Stimulated activated CD8-positive, alpha-beta memory T cell treated with anti-CD3 and anti-CD28 coated beads, Interleukin-4, amount 100 ng/mL, for 24 hours (primary cell): ENCODE measurements around the gene OR1J4.
"Not testable (repeated sequence)": the region's sequence is repeated elsewhere in the genome, so short reads cannot be mapped to it uniquely, and the experiment has no call there.

Experiments
- DNase-seq: peaks from one replicate; pipeline ENCODE4 v3.0.0-alpha.2; 2020; ENCODE audit warnings: low read depth

Gene OR1J4, protein sequence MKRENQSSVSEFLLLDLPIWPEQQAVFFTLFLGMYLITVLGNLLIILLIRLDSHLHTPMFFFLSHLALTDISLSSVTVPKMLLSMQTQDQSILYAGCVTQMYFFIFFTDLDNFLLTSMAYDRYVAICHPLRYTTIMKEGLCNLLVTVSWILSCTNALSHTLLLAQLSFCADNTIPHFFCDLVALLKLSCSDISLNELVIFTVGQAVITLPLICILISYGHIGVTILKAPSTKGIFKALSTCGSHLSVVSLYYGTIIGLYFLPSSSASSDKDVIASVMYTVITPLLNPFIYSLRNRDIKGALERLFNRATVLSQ

DNA sequence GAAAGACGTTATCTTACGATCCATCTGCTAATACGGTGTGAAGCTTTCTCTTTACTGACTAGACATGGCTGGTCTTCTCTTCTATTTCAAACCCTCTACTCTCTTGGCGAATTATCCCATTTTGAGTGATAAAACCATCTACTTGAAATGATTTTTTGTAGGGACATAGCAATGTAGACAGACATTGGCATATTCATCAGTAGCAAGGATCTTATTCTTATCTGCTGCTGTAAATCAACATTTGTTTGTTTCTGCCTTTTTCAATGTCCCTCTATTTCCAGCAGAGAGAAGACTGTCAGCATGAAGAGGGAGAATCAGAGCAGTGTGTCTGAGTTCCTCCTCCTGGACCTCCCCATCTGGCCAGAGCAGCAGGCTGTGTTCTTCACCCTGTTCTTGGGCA is at the start of gene OR1J4:
Gene OR1J4, plus strand, starts transcription at position 301 of the 400 bp plus-strand sequence. Its CDS starts 0 bp downstream, at position 301.
- DNase-seq, result no peak

DNA sequence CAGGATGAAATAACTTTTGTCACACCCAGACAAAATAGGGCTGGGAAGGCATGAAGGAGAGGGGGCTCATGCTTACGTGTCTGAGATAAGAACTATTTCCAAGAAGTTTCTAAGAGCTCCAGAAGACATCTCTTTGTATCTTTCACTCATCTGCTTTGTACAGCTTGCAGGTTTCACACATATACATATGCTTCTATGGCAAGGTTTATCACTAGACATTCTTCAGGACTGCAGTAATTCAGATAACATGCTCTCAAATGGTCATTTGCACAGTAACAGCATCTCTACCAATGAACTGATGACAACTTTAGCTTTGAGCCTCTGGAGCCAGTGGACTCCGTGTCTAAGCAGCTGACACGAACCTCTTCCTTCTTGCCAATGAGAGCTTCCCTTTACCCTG is 44.4 kb upstream of the OR1J4 start:
- no peak for DNase-seq

DNA sequence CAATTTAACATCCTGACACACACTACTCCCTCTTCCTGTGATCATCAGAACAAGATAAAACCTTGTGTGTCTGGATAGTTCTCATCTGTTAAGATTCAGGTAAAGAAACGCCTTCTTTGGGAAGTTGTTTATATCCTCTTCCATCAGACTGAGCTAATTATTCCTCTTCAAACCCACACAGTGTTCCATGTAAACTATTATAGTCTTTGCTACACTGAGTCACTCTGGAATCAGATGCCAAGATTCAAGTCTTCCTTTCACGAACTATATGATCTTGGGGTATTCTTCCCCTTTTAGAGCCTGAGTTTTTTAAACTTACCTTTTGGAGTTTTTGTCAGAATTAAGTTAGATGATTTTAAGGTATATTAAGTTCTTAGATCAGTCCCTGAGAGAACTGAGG is 43.2 kb upstream of the OR1J4 start:
- DNase-seq, result no peak

DNA sequence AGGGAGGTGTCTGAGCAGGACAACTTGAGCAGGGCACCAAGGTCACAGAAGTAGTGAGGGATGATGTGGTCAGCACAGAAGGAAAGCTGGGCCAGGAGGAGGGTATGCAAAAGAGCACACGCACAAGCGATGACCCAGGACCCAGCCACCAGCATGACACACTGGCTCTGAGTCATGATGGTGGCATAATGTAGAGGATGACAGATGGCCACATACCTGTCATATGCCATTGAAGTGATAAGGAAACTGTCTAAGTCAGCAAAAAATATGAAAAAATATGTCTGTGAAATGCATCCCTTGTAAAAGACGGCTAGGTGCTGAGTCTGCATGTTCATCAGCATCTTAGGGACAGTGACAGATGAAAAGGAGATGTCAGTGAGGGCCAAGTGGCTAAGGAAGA is 41.6 kb upstream of the OR1J4 start:
- DNase-seq, result no peak

DNA sequence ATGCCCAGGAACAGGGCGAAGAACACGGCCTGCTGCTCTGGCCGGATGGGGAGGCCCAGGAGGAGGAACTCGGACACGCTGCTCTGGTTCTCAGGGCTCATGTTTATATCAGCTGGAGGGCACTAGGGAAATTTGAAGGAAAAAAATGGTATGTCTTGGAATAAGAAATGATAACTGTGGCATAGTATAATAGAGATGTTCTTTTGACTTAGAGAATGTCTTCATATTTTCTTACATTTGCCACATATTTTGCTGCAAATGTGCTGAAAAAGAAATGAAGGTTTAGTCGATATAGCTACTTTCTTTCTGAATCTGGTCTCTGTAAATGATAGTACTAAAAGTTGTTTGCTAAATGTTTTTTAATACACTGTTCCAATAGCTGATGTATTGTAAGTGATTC is 41.1 kb upstream of the OR1J4 start, which contains the start of gene OR1J1:
Gene OR1J1, minus strand, starts transcription at position 101 of the 400 bp plus-strand sequence. Its CDS starts 0 bp downstream, at position 101.
- no peak for DNase-seq

DNA sequence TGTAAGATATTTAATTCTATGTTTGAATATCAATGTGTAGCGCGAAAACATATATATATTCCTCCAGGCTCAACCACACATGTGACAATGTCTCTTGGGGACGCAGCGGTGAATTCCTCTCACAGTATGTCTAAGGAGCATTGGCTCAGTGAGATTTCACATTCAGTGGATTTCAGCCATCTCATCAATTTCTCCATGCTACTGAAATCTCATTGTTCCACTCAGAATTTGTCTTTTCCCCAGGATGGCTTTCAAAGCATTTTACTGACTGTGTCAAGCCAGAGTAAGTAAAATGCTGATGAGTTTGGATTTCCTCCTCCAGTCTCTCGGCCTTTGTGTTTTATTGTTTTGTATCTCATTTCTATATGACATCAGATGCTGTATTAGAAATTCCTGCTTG is 39.9 kb upstream of the OR1J4 start:
- no peak for DNase-seq

DNA sequence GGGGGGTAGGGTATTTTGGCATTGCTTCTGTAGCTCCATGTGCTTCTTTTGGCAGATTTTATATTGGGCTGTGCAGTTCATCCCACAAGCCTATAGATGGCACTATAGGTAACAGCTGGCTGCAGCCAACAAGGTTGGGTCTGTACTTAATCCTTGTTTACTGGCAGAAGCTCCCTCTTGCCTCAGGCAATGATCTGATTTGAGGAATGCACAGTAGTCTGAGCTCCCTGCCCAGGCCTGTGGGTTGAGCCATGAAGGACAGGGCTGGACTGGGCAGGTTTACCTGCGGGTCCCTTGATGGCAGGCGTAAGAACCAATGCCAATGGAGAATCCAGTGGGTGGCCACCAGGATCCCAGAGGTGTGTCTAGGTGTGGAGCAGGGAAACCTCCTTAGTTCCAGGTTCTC is 20.1 kb upstream of the OR1J4 start:
- DNase-seq, result no peak

DNA sequence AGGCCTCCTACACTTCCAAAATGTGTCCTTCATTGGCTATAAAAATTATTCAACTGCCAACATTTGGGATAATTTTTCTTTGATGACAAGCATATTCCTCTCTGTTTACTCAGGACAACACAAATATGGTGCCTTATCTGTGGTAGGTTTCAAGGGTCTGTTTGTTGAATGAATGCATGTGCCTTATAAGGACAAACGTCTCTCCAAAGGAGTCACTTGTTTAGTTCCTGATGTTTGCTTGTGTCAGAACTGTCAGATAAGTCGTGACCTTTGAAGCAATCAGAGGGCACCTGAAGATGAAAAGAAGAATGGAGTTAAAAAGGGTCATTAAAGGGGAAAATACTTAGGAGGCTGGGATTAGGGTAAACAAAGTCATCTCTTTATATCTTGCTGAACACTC is 12.0 kb upstream of the OR1J4 start:
- DNase-seq, result no peak

DNA sequence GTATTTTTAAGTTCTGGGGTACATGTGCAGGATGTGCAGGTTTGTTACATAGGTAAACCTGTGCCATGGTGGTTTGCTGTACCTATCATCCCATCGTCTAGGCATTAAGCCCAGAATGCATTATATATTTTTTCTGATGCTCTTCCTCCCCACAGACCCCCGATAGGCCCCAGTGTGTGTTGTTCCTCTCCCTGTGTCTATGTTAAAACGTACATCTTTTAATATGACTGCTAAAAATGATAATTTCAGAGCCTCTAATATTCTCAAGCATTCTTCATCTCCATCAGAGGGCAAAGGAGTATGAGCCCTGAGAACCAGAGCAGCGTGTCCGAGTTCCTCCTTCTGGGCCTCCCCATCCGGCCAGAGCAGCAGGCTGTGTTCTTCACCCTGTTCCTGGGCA is 8.4 kb upstream of the OR1J4 start, which contains the start of gene OR1J2:
Gene OR1J2, plus strand, starts transcription at position 301 of the 400 bp plus-strand sequence. Its CDS starts 0 bp downstream, at position 301.
- DNase-seq, result no peak

DNA sequence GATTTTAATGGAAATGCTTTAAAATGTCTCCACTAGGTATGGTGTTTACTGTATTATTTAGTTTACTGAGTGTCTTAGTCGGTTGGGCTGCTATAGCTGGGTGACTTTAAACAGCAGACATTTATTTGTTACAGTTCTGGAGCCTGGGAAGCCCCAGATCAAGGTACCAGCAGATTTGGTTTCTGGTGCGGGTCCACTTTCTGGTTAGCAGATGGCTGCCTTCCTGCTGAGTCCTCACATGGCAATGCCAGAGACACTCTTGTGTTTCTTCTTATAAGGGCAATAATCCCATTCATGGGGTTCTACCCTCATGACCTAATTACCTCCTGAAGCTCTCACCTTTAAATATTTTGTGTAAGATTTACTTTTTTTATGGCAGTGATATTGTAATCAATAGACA is 715 bp upstream of the OR1J4 start:
- DNase-seq, result no peak

DNA sequence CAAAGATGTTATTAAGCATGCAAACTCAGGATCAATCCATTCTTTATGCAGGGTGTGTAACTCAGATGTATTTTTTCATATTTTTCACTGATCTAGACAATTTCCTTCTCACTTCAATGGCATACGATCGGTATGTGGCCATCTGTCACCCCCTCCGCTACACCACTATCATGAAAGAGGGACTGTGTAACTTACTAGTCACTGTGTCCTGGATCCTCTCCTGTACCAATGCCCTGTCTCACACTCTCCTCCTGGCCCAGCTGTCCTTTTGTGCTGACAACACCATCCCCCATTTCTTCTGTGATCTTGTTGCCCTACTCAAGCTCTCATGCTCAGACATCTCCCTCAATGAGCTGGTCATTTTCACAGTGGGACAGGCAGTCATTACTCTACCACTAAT is 435 bp downstream of the OR1J4 start:
- DNase-seq, result no peak

DNA sequence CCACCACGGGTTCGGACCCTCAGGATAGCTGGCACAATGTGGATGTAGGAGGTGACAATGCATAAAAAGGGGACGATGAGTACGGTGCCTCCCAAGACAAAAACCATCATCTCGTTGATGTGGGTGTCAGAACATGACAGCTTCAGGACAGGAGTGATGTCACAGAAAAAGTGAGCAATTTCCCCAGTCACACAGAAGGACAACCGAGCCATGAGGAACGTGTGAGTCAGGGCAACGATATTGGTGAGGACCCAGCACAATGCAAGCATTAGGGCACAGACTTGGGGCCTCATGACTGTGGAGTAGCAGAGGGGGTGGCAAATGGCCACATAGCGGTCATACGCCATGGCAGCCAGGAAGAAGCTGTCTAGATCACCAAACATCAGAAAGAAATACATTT is 7.7 kb downstream of the OR1J4 start:
- no peak for DNase-seq

DNA sequence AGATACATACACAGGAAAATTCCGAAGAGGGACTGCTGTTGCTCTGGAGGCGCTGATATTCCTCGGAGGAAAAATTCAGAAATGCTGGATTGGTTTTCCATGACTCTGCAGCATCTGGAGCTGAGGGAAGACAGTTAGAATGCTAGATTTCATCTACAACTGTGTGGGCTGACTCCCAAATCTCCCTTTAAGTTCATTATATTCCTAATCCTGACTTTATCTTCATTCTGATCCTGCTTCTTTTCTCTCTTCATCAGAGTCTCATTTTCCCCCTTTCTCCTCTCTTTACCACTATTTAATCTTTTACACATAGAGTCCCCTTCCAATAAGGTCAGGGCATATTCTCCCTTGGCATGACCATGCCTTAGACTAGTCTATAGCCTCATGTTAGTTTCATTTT is 8.3 kb downstream of the OR1J4 start, which contains the start of gene OR1N1:
Gene OR1N1, minus strand, starts transcription at position 101 of the 400 bp plus-strand sequence. Its CDS starts 0 bp downstream, at position 101.
- no peak for DNase-seq

DNA sequence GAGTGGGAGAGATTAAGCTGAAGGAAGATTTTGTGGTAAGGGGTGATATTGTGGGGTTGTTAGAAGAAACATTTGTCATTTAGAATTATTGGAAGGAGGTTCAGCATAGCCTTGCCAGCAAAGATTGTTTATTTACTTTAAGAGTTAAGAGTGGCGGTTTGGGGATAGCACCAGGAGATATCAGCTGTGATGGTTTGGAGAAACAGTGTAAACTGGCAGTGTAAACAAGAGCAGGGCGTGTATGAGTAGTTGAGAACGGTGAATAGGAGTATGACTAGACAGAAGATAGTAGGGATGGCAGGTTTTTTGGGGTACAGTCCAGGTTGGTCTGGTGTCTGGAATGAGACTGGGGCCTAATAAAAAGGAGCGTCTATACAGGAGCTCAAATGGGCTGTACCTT is 12.2 kb downstream of the OR1J4 start:
- not testable (repeated sequence) for DNase-seq

DNA sequence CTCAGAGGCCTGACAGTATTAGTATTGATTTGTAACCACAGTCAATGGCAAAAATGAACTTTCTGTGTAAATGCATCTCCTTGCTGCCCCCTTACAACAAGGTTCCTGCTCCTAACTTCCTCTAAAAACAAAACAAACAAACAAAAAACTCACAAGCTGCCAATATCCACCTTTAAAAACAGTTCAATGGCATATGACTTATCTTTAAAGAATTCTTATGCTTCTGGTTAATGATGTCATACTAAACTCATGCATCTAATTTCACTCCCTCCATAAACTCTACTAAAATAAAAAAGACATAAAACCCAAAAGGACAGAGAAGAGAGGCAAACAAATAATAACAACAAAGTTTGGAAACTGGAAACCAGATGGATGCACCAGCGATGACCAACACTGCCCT is 17.2 kb downstream of the OR1J4 start:
- DNase-seq, result no peak

DNA sequence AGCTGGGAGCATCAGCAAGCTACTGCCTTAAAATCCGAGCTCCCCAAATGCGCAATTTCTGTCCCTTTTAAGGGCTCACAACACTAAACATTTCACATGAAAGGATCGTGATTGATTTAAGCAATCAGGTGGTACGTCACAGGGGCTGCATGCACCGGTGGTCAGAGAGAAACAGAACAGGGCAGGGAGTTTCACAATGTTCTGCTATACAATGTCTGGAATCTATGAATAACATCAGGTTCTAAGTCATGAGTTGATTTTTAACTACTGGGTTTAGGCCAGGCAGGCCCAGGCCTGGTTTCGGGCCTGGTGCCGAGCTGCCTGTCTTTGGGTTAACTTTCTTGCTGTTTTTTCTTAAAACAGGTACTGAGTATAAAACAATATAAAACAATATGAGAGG is 18.1 kb downstream of the OR1J4 start:
- DNase-seq, result not testable (repeated sequence)

DNA sequence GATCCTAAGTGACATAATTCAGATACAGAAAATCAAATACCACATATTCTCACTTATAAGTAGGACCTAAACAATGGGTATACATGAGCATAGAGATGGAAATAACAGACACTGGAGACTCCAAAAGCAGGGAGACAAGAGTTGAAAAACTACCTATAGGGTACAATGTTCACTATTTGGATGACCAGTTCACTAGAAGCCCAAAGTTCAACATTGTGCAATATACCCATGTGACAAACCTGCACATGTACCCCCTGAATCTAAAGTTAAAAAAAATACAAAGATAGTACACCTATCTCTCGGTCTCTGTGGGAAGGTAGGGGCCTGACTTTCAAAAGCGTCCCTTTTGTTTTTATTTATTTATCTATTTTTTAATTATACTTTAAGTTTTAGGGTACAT is 19.8 kb downstream of the OR1J4 start:
- DNase-seq, result no peak

DNA sequence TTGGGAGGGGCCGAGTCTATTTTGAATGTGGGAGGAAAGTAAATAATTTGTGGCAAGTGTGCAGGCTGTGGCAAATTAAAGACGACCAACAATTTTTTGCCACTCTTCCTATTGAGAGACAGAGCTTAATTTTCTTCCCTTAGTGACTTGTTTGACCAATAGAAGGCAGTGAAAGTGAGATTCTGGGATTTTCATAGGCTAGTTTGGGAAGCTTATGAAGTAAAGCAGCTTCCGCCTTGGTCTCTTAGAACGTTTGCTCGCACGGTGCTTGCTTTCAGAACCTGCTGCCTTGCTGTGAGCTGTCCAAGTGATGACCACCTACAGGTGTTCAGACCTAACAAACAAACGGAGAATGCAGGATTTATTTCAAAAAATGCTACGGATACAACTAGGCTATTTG is 27.3 kb downstream of the OR1J4 start:
- DNase-seq, result no peak

DNA sequence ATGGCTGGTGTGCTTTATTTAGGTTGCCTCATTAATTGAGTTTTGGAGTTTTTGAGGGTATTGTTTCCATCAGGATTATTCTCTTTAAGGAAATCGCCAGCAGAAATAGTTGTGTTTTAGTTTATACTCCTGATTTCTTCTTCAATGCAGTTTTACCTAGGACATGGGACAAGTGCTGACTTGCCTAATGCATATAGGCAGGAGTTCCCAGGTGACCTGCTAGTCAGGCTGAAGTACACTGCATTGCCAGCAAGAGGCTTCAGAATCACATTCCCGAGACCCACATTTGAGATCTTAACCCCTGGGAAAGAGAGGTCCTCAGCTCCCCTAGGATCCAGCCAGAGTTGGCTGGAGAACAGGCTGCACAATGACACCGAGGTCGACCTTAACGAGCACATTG is 32.4 kb downstream of the OR1J4 start:
- DNase-seq, result no peak

DNA sequence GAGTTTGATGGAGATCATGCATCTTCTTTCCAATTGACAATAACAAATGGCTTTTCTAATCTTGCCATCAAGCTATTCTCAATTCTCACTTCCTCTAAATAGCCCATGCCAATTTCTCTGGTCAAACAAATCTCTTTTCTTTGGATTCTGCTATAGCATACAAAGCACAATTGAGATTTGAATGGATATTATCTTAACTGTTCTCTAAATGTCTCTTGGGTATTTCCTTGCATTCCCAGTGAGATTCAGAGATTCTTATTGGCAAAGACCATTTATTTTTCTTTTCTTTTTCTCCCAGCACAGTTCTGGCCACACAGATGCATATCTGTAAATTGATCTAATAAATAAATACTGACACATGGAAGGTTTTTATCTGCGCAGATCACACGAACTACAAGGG is 33.9 kb downstream of the OR1J4 start, which contains the start of gene OR1N2:
Gene OR1N2, plus strand, starts transcription at position 301 of the 400 bp plus-strand sequence. CDS start 100 bp downstream, outside the sequence.
- no peak for DNase-seq

DNA sequence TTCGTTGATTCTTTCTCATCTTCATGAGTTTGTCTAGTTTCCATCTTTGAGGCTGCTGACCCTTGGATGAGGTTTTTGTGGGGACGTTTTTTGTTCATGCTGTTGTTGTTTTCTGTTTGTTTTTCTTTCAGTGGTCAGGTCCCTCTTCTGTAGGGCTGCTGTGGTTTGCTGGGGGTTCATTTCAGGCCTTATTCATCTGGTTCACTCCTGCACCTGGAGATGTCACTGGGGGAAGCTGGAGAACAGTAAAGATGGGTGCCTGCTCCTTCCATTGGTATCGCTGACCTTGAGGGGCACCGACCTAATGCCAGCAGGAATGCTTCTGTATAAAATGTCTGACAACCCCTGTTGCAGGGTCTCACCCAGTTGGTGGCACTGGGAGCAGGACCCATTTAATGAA is 42.5 kb downstream of the OR1J4 start:
- DNase-seq, result no peak

DNA sequence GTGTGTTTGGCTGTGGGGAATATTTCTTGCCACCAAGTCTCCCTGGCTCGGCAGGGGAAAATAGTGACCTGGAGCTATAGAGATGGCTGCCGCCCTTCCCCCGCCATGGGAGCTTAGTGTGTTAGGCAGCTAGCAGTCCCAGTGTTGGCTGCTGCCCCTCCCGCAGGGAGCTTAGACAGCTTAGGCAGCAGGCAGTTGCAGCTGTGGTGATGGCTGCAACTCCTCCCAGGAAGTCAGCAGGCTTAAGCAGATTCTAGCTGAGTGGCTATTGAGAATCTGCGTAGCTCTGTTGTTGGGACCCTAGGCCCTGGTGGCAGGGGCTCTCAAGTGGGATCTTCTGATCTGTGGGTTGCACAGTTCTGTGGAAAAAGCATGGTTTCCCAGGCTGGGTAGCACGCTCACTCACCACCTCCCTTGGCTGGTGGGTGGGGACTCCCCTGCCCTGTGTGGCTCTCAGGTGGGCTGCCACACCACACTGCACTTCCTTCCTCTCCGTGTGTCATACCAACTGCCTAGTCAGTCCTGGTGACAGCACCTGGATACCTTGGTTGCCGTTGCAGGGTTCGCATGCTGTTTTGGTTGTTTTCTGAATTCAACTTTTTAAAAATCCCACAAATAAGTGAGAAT is 43.3 kb downstream of the OR1J4 start:
- peak; percentile 13 for DNase-seq

DNA sequence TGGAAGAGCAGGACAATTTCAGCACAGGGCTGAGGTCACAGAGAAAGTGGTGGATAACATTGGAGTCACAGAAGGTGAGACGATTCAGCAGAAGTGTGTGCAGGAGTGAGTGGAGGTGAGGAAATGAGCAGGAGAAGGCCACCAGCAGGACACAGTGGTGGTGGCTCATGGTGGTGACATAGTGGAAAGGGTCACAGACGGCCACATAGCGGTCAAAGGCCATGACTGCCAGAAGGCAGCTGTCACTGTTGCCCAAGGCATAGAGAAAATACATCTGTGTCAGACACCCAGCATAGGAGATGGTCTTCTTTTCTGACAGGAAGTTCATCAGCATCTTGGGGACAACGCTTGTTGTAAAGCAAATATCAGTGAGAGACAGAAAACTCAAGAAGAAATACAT is 49.0 kb downstream of the OR1J4 start:
- no peak for DNase-seq
